HG03045 (cell line): Measurements from ENCODE around the gene PCDHGC4.

Experiments used
- ATAC-seq: cut with Tn5 transposase; IDR thresholded peaks from one replicate; pipeline ENCODE4 v1.9.1; 2021; ENCODE audit warnings: mild to moderate bottlenecking, moderate library complexity; ENCODE audit not compliant: unreplicated experiment

PCDHGC4 gene

GRCh38 chr5:141511771-141512325, 27.0 kb downstream of the PCDHGC4 start:
- ATAC-seq: no peak

- no peak for ATAC-seq
Observed at GRCh38 chr5:141512390-141512910, 27.6 kb downstream of the PCDHGC4 start.

- no peak for ATAC-seq
Observed at GRCh38 chr5:141512911-141513626, 28.2 kb downstream of the PCDHGC4 start.

DNA sequence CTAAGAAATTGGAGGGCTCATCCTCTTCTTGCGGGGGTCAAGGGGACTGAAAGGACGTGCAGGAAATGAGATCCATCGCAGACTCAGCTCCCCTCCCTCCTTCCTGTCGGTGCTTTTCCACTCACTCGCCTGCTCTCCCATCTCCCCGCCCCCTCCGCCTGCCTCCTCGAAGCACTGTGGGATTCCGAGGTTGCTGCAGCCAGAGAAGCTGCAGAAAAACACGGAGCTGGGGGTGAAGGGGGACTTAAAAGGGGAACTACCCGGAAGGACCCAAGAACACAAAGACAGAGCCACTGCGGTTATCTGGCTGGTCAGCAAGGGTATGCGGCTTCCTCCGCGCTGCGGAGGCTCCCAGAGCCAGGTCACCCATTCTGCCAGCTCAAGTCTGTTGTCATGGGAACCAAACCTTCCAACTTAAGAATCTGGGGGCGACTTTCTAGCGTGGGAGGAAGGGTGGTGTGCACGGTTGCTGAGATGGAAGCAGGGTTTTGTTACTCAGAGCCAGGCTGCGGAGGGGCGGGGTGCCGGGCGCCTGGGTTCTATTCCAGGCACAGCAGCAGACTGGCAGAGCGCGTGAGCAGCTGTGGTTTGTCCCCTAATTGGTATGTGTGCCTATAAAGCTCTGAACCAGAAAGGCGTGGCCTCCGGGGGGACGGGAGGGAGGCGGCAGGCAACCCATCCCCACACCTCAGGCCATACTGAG, 28.9 kb downstream of the PCDHGC4 start:
- ATAC-seq: no peak

DNA sequence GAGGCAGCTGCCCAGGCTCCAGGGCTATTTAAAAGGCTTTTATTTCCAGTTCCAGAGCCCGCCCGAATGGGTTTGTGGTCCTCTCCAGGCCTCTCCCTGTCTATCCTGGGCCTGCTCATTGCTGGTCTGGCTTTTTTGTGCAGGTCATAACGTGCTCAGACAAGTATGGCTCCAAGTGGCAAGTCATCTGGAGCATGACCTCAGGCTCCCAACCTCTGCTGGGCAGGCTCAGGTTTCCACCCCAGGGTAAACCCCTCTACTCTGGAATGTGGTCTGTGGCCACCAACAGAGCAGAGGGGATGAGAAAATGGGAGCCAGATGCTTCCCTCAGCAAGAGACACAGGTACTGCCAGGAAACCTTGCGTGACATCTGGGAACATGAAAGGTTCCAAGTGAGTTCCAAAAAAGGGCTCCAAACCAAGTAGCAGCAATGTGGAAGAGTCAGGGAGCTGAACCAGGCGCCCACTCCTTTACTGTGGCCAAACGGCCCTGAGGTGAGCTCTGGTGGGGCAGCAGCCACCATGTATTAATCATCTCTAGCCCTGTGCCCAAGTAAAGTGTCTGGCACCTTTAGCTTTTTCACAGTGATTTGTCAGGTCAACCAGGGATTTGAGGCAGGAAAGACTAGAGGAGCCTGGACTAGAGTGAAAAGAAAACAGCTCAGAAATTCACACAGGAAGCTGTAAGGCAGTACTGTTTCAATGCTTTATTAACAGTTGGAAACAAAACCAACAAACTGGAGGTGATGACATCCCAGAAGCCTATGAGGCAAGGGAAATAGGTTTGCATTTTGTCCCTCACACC, 29.7 kb downstream of the PCDHGC4 start:
- no peak for ATAC-seq

DNA sequence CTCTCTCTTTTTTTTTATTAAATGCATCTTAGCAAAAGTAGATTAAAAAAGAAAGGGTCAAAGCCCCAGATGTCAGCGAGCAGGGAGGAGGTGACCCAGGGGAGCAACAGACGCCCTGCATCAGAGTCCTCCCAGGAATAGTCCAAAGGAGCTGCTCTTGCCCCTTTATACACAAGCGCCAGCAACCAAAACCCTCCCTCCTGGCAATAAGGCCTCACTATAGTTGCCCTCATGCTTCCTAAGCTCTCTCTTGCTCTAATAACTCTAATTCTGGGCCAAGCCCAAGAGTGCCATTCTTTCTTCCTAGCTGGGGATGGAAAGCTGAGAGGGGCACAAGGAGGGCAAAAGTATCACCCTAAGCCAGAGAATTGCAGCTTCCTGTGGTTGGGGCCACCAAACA, 30.3 kb downstream of the PCDHGC4 start:
- no peak for ATAC-seq

- ATAC-seq: no peak
Observed at GRCh38 chr5:141515946-141516671, 31.3 kb downstream of the PCDHGC4 start.

DNA sequence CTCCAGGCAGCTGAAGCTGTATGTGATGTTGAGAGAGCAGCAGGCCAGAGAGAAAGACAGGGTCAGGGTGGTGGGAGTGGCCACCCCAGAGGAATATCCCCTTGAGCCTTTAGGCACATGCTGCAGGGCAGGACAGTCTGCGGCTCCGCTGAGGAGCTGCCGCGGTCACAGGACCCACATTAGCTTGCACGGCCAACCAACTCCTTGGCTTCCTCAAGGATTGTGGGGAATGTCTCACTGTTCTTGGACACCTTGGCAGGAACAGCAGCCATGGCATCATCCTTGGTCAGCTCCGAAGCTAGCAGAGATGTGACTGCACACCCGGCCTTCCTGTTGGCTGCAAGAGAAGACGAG, 31.8 kb downstream of the PCDHGC4 start:
- ATAC-seq: no peak

GRCh38 chr5:141517312-141517711, 32.5 kb downstream of the PCDHGC4 start:
- no peak for ATAC-seq

- ATAC-seq: no peak
Observed at GRCh38 chr5:141517880-141518617, 33.2 kb downstream of the PCDHGC4 start.

- ATAC-seq: no peak
Observed at GRCh38 chr5:141518618-141519015, 33.8 kb downstream of the PCDHGC4 start.

GRCh38 chr5:141519605-141520565, 35.1 kb downstream of the PCDHGC4 start:
- no peak for ATAC-seq

- no peak for ATAC-seq
Observed at GRCh38 chr5:141521244-141521781, 36.5 kb downstream of the PCDHGC4 start.

- no peak for ATAC-seq
Observed at GRCh38 chr5:141522301-141522700, 37.5 kb downstream of the PCDHGC4 start.

- no peak for ATAC-seq
Observed at GRCh38 chr5:141523991-141524390, 39.2 kb downstream of the PCDHGC4 start.

- peak; percentile 71 for ATAC-seq
Observed at GRCh38 chr5:141524604-141525597, 40.1 kb downstream of the PCDHGC4 start.

GRCh38 chr5:141525653-141526052, 40.8 kb downstream of the PCDHGC4 start:
- ATAC-seq: no peak
